PC-9 (cell line): ENCODE data around the gene CACNA1B. TPM values are rescaled to one million over a fixed set of nuclear protein-coding genes. Genes with fewer than 3 reads are reported as not detected.

Experiments
- BruUV-seq: library from RNA; stranded (reverse); fragments of 400-500 nt; replicated peaks from 2 replicates; lab custom pipeline; 2021; lab: Mats Ljungman, UMichigan
- CTCF ChIA-PET: fragments of 300-600 bp; sonication (Branson Sonifier 250); formaldehyde crosslinking; loops from one replicate; lab custom pipeline; 2022; ENCODE audit warnings: antibody characterized with exemption; lab: Charles Lee
- POLR2A ChIA-PET: fragments of 300-600 bp; sonication (Branson Sonifier 250); formaldehyde crosslinking; loops from one replicate; lab custom pipeline; 2022; ENCODE audit warnings: antibody characterized with exemption; ENCODE audit not compliant: unreplicated experiment; lab: Charles Lee
- DNase-seq, 2 experiments: peaks; one replicate each; pipeline versions ENCODE4 v3.0.0 to v3.0.0-alpha.2; 2015 to 2022; ENCODE audit warnings: mixed read lengths in 1 of 2
- H2AFZ ChIP-seq: fragments of 200-600 bp; sonication (generic); 2 replicates; pipeline ENCODE4 v1.8.1; 2017; ENCODE audit warnings: antibody characterized with exemption
- H3F3A ChIP-seq: fragments of 200-600 bp; sonication (generic); 2 replicates; pipeline ENCODE4 v1.8.1; 2017; ENCODE audit warnings: antibody characterized with exemption, mild to moderate bottlenecking, low read depth; ENCODE audit not compliant: insufficient read depth
- H3K27ac ChIP-seq: fragments of 200-600 bp; sonication (generic); 2 replicates; pipeline ENCODE4 v1.6.1; 2016; ENCODE audit warnings: mixed run types
- H3K27me3 ChIP-seq: fragments of 200-600 bp; sonication (generic); 2 replicates; pipeline ENCODE4 v1.6.1; 2016; ENCODE audit warnings: low read depth, mixed run types; ENCODE audit not compliant: insufficient read depth
- H3K36me3 ChIP-seq: fragments of 200-600 bp; sonication (generic); 2 replicates; pipeline ENCODE4 v1.6.1; 2016; ENCODE audit warnings: low read depth, mixed run types
- H3K4me1 ChIP-seq: fragments of 200-600 bp; sonication (generic); replicated peaks from 2 replicates; pipeline ENCODE4 v1.6.1; 2016; ENCODE audit warnings: mixed run types; ENCODE audit not compliant: insufficient read depth
- H3K4me2 ChIP-seq: fragments of 200-600 bp; sonication (generic); 2 replicates; pipeline ENCODE4 v1.6.1; 2017; ENCODE audit warnings: mixed run types
- H3K4me3 ChIP-seq: fragments of 200-600 bp; sonication (generic); 2 replicates; pipeline ENCODE4 v1.6.1; 2016; ENCODE audit warnings: mixed run types
- H3K79me2 ChIP-seq: fragments of 200-600 bp; sonication (generic); 2 replicates; pipeline ENCODE4 v1.6.1; 2017; ENCODE audit warnings: low read depth, mixed run types
- H3K9me2 ChIP-seq: fragments of 200-600 bp; sonication (generic); 2 replicates; pipeline ENCODE4 v1.8.1; 2017; ENCODE audit warnings: mild to moderate bottlenecking; ENCODE audit not compliant: insufficient read depth
- H3K9me3 ChIP-seq: fragments of 200-600 bp; sonication (generic); 2 replicates; pipeline ENCODE4 v1.8.1; 2016; ENCODE audit warnings: low read depth; ENCODE audit not compliant: insufficient read depth
- H4K20me1 ChIP-seq: fragments of 200-600 bp; sonication (generic); 2 replicates; pipeline ENCODE4 v1.8.1; 2017; ENCODE audit not compliant: insufficient read depth
- EZH2 ChIP-seq: fragments of 200-600 bp; sonication (generic); IDR thresholded peaks from 2 replicates; pipeline ENCODE4 v1.8.0; 2017; ENCODE audit warnings: antibody characterized with exemption, low read depth
- intact Hi-C: fragments of 100-400 bp; cut with micrococcal nuclease; formaldehyde crosslinking; loops from one replicate; pipeline ENCODE4 v1.10.0; 2022; ENCODE audit not compliant: unreplicated experiment
- total RNA-seq: library from RNA; stranded (reverse); gene quantifications from 2 replicates; pipeline ENCODE4 v1.2.3, GENCODE V29; 2021
- TF ChIP-seq, protein P1 (sequence below): fragments of 200-600 bp; sonication (generic); conservative IDR thresholded peaks from 2 replicates; pipeline ENCODE4 v1.6.1; 2017; ENCODE audit warnings: mixed run types, antibody characterized with exemption, mild to moderate bottlenecking, moderate library complexity

CACNA1B gene
- total RNA-seq, 1 experiment from 2014 or later = not detected

DNA sequence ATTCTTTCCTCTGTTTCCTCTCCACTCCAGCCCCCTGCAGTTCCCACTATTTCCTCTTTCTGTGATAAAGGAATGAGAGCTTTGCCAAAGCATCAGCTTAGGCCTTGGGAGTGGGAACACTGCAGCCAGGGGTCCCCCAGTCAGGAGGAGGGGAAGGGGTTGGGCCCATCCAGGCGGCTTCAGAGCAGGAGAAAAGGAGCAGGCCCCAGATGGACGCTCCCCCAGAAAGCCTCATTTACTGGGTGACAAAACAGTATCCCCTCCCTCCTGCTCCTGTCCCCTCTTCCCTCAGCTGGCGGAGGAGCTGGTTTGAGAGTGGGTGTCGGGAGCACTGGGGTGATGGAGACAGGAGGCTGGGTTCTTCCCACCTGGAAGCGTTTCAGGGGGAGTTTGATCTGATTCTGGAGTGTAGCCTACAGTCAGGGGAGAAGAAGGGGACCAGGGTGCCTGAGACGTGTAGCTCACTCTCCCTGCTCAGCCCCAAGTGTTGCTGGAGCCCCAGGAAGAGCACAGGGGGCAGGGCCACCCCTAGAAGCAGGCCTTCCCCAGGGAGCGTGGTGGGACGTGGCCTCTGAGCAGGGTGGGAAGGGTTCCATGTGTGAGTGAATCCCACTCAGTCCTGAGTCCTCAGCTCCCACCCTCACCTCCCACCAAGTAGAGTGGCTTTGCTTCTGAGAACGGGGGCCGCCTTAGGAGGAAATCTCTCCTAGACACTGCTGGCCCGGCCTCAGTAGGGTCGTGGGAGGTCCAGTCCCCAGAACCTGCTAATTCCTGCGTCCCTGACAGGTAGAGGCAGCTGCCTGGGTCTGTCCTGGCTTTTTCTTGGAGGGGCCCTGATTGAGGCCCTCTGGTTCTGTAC is 173.1 kb downstream of the CACNA1B start:
- no peaks in the 10 kb centered on the region for H4K20me1 ChIP-seq
- H3K27me3 ChIP-seq = peaks cover 96% of the 10 kb centered on the region
- DNase-seq = no peak
- H2AFZ ChIP-seq = no peak overlapping the region
- H3F3A ChIP-seq = no peaks in the 10 kb centered on the region
- H3K4me3 ChIP-seq = no peak overlapping the region
- ChIA-PET POLR2A (interaction anchor here (0.6 kb wide), 1 partner anchor 54 kb away, joined by 3 read pairs; no protein-coding TSS in a partner anchor), CTCF (no interaction called here)
- H3K4me2 ChIP-seq = no peak overlapping the region
- H3K36me3 ChIP-seq = no peaks in the 10 kb centered on the region
- no peak for TF ChIP-seq EZH2
- TF ChIP-seq, protein P1, sequence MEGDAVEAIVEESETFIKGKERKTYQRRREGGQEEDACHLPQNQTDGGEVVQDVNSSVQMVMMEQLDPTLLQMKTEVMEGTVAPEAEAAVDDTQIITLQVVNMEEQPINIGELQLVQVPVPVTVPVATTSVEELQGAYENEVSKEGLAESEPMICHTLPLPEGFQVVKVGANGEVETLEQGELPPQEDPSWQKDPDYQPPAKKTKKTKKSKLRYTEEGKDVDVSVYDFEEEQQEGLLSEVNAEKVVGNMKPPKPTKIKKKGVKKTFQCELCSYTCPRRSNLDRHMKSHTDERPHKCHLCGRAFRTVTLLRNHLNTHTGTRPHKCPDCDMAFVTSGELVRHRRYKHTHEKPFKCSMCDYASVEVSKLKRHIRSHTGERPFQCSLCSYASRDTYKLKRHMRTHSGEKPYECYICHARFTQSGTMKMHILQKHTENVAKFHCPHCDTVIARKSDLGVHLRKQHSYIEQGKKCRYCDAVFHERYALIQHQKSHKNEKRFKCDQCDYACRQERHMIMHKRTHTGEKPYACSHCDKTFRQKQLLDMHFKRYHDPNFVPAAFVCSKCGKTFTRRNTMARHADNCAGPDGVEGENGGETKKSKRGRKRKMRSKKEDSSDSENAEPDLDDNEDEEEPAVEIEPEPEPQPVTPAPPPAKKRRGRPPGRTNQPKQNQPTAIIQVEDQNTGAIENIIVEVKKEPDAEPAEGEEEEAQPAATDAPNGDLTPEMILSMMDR = no peak
- no peaks in the 10 kb centered on the region for H3K9me2 ChIP-seq
- no peaks in the 10 kb centered on the region for H3K4me1 ChIP-seq
- H3K79me2 ChIP-seq = no peaks in the 10 kb centered on the region
- intact Hi-C loops = no loop called here
- H3K9me3 ChIP-seq = no peaks in the 10 kb centered on the region
- no TSS peak for BruUV-seq
- no peak overlapping the region for H3K27ac ChIP-seq

DNA sequence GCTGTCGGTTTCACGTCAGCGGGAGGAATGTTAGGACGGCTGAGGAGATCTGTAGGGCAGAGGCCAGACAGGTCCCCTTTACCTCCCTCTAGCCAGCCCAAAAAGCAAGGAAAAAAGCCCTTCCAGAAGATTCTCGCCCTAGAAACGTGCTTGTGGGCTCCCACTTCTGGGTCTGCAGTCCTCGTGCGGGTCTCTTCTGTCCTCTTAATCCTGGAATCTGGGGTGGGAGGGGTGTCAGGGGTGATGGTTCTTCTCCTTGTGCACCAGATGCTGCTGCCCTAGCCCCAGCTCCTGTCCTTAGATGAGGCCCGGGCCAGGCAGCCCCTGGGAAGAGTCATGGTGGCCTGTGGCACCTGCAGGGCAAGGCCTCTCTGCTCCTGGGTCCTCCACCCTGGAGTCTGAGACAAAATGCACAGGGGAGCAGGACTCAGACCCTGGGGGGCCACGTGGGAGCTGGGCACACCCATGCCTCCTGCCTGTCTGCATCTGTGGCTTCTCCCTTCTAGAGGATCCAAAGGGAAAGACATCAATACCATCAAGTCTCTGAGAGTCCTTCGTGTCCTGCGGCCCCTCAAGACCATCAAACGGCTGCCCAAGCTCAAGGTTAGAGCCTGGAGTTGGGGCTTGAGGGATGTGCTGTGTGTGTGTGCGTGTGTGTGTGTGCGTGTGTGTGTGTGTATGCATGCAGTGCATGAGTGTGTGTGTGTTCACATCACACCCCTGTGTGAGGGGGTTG is 174.2 kb downstream of the CACNA1B start:
- Histone ChIP-seq H3K27me3 (peaks cover 96% of the 10 kb centered on the region), H2AFZ (no peak overlapping the region), H3K27ac (no peak overlapping the region), H3F3A (no peaks in the 10 kb centered on the region), H3K9me2 (no peaks in the 10 kb centered on the region), H3K79me2 (no peaks in the 10 kb centered on the region), H3K4me1 (no peaks in the 10 kb centered on the region), H3K9me3 (no peaks in the 10 kb centered on the region), H3K4me2 (no peak overlapping the region), H3K4me3 (no peak overlapping the region), H3K36me3 (no peaks in the 10 kb centered on the region), H4K20me1 (no peaks in the 10 kb centered on the region)
- intact Hi-C loops = no loop called here
- no TSS peak for BruUV-seq
- no peak for DNase-seq
- ChIA-PET POLR2A (no interaction called here), CTCF (no interaction called here)
- TF ChIP-seq, protein P1 = no peak
- TF ChIP-seq EZH2 = no peak

GRCh38 chr9:138052322-138052615 is 174.7 kb downstream of the CACNA1B start:
- Histone ChIP-seq H3K27me3 (peaks cover 93% of the 10 kb centered on the region), H3K9me3 (no peaks in the 10 kb centered on the region), H3K9me2 (no peaks in the 10 kb centered on the region), H3K27ac (no peak overlapping the region), H3K4me1 (no peaks in the 10 kb centered on the region), H3K79me2 (no peaks in the 10 kb centered on the region), H3F3A (no peaks in the 10 kb centered on the region), H3K36me3 (no peaks in the 10 kb centered on the region), H2AFZ (no peak overlapping the region), H3K4me3 (no peak overlapping the region), H4K20me1 (no peaks in the 10 kb centered on the region), H3K4me2 (no peak overlapping the region)
- no peak for TF ChIP-seq EZH2
- TF ChIP-seq, protein P1 = no peak
- ChIA-PET POLR2A (no interaction called here), CTCF (no interaction called here)
- BruUV-seq = no TSS peak
- DNase-seq = no peak
- intact Hi-C loops = no loop called here
